Measurements from ENCODE around the gene AGBL3.

AGBL3 gene

DNA sequence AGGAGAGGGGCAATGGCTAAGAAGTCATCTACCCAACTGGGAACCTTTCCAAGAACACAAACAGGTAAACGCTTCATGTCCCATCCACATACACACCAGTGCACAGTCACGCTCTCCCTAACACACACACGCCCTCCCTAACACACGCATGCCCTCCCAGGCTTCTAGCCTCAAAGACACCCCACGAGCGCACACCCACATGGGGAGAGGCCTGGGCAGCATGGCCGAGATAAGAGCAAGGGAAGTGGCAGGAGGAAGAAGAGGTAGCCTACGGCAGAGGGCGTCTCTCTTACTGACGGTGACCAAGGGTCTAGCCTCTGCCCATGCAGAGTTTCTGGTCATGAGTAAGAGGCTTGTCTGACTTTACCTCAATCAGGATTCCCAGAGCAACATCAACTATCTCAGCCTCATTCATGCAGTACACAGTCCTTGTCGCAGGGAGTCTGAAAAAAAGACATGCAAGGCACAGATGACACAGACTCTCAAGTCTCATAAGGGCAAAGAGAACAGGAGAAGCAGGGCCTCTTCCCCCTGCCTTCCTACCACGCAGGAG is 181.1 kb downstream of the AGBL3 start:
- DNase-seq, result no peak
- Histone ChIP-seq H4K20me1 (ENCODE audit: insufficient read depth, low read length) (no peaks in the 10 kb centered on the region), H3K9me3 (replicated peaks; ENCODE audit: insufficient read depth, low read length) (no peaks in the 10 kb centered on the region), H3K79me2 (ENCODE audit: low read length) (peaks cover 62% of the 10 kb centered on the region), H3K9me2 (replicated peaks; ENCODE audit: insufficient read depth, low read length) (no peaks in the 10 kb centered on the region), H3F3A (ENCODE audit: insufficient read depth, low read length) (peaks cover 27% of the 10 kb centered on the region), H3K4me2 (ENCODE audit: low read depth, low read length) (no peak overlapping the region), H3K36me3 (replicated peaks; ENCODE audit: insufficient read depth, low read length) (peaks cover 30% of the 10 kb centered on the region), H3K27ac (ENCODE audit: low read length) (no peak overlapping the region), H2AFZ (ENCODE audit: low read length) (no peak overlapping the region), H3K4me3 (ENCODE audit: low read length) (no peak overlapping the region), H3K27me3 (replicated peaks; ENCODE audit: insufficient read depth, low read length) (no peaks in the 10 kb centered on the region), H3K9ac (ENCODE audit: low read length) (no peak overlapping the region), H3K4me1 (ENCODE audit: low read length) (peaks cover 15% of the 10 kb centered on the region)
- no peak for TF ChIP-seq EZH2phosphoT487 (IDR thresholded peaks at IDR 0.05; ENCODE audit: low read length)
- TF ChIP-seq, protein P1, sequence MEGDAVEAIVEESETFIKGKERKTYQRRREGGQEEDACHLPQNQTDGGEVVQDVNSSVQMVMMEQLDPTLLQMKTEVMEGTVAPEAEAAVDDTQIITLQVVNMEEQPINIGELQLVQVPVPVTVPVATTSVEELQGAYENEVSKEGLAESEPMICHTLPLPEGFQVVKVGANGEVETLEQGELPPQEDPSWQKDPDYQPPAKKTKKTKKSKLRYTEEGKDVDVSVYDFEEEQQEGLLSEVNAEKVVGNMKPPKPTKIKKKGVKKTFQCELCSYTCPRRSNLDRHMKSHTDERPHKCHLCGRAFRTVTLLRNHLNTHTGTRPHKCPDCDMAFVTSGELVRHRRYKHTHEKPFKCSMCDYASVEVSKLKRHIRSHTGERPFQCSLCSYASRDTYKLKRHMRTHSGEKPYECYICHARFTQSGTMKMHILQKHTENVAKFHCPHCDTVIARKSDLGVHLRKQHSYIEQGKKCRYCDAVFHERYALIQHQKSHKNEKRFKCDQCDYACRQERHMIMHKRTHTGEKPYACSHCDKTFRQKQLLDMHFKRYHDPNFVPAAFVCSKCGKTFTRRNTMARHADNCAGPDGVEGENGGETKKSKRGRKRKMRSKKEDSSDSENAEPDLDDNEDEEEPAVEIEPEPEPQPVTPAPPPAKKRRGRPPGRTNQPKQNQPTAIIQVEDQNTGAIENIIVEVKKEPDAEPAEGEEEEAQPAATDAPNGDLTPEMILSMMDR (IDR thresholded peaks at IDR 0.05; ENCODE audit: low read length), result no peak
- TF ChIP-seq EZH2 (optimal IDR thresholded peaks at IDR 0.05; ENCODE audit: low read depth, low read length), result no peak

DNA sequence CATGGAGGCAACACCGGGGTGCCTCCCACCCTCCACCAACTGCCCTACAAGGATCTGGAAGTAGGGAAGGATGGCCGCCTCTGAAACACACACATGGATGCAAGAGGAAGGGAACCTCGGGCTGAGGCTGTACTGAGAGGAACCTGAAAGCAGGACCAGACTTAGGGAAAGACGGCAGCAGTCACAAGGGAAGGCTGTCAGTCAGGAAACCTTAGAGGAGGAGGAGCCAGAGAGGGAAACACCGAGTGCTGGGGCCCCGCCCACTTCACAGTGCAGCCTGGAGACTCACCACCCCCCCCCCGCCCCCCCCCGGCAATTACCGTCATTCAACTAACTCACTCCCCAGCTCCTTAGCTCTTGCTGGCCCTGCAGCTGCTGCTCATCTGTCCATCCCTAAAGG is 181.7 kb downstream of the AGBL3 start:
- Histone ChIP-seq H3K9ac (ENCODE audit: low read length) (no peak overlapping the region), H3K9me3 (replicated peaks; ENCODE audit: insufficient read depth, low read length) (no peaks in the 10 kb centered on the region), H3F3A (ENCODE audit: insufficient read depth, low read length) (peaks cover 27% of the 10 kb centered on the region), H3K79me2 (ENCODE audit: low read length) (peaks cover 60% of the 10 kb centered on the region), H3K27ac (ENCODE audit: low read length) (no peak overlapping the region), H3K9me2 (replicated peaks; ENCODE audit: insufficient read depth, low read length) (no peaks in the 10 kb centered on the region), H2AFZ (ENCODE audit: low read length) (no peak overlapping the region), H3K4me2 (ENCODE audit: low read depth, low read length) (no peak overlapping the region), H3K36me3 (replicated peaks; ENCODE audit: insufficient read depth, low read length) (peaks cover 30% of the 10 kb centered on the region), H3K27me3 (replicated peaks; ENCODE audit: insufficient read depth, low read length) (no peaks in the 10 kb centered on the region), H3K4me3 (ENCODE audit: low read length) (no peak overlapping the region), H4K20me1 (ENCODE audit: insufficient read depth, low read length) (no peaks in the 10 kb centered on the region), H3K4me1 (ENCODE audit: low read length) (peaks cover 15% of the 10 kb centered on the region)
- no peak for DNase-seq
- TF ChIP-seq, protein P1 (IDR thresholded peaks at IDR 0.05; ENCODE audit: low read length), result no peak
- TF ChIP-seq EZH2phosphoT487 (IDR thresholded peaks at IDR 0.05; ENCODE audit: low read length) (no peak), EZH2 (optimal IDR thresholded peaks at IDR 0.05; ENCODE audit: low read depth, low read length) (no peak)

DNA sequence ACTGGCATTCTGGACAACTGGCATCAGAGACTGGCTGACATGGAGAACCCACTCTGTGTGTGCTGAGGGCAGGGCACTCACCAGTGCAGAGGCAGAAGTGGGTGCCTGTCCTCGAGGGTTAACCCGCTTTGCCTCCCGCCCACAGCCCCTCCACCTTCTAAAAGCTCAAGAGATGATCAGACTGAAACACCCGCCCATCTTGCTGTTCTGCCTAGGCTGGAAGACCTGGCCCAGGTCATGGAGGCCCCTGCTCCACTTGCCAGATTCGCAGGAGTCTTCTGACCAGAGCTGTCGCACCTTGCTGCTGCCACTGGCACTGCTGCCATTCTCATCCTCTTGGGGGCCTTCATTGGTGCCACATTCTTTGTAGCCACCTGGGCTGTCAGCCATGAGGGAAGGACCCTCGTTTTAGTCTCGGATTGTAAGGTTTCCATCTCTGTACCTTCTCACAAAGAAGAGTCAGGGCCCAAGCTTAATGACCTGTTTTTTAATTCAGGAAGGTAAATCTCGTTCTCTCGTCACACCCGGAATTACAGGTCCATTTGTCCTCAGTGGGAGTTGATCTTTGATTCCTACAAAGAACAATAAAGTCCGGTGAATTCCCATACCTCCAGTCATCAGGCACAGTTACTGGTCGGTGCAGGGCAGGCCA is 182.3 kb downstream of the AGBL3 start:
- Histone ChIP-seq H3K9me2 (replicated peaks; ENCODE audit: insufficient read depth, low read length) (no peaks in the 10 kb centered on the region), H3K4me2 (ENCODE audit: low read depth, low read length) (peak overlapping the region; percentile 97), H3K27ac (ENCODE audit: low read length) (peak overlapping the region; percentile 97; the same call in 1 of the 2 replicates), H3K4me1 (ENCODE audit: low read length) (peaks cover 15% of the 10 kb centered on the region), H3K27me3 (replicated peaks; ENCODE audit: insufficient read depth, low read length) (no peaks in the 10 kb centered on the region), H3F3A (ENCODE audit: insufficient read depth, low read length) (peaks cover 27% of the 10 kb centered on the region), H3K4me3 (ENCODE audit: low read length) (peak overlapping the region; percentile 89; the same call in 1 of the 2 replicates), H3K36me3 (replicated peaks; ENCODE audit: insufficient read depth, low read length) (peaks cover 30% of the 10 kb centered on the region), H4K20me1 (ENCODE audit: insufficient read depth, low read length) (no peaks in the 10 kb centered on the region), H3K9me3 (replicated peaks; ENCODE audit: insufficient read depth, low read length) (no peaks in the 10 kb centered on the region), H3K79me2 (ENCODE audit: low read length) (peaks cover 60% of the 10 kb centered on the region), H2AFZ (ENCODE audit: low read length) (no peak overlapping the region), H3K9ac (ENCODE audit: low read length) (peak overlapping the region; percentile 12; the same call in 1 of the 2 replicates)
- no peak for DNase-seq
- TF ChIP-seq, protein P1 (IDR thresholded peaks at IDR 0.05; ENCODE audit: low read length), result no peak
- TF ChIP-seq EZH2 (optimal IDR thresholded peaks at IDR 0.05; ENCODE audit: low read depth, low read length) (no peak), EZH2phosphoT487 (IDR thresholded peaks at IDR 0.05; ENCODE audit: low read length) (no peak)

Data from MM.1S (cell line).